H9 (cell line): ENCODE results near the gene PALM2AKAP2. TPM values are rescaled to one million over a fixed set of nuclear protein-coding genes. Genes with fewer than 3 reads are reported as not detected.

Experiments used
- DNase-seq: peaks from one replicate; pipeline ENCODE4 v3.0.0-alpha.2; 2017
- H2AFZ ChIP-seq: one replicate; pipeline ENCODE4 v1.6.1; 2013; ENCODE audit warnings: mild to moderate bottlenecking, low read length, control low read depth, moderate library complexity
- H2AK5ac ChIP-seq: 2 replicates; pipeline ENCODE4 v1.6.1; 2013; ENCODE audit warnings: low read length, control low read depth, mixed read lengths; ENCODE audit not compliant: insufficient read length
- H2BK120ac ChIP-seq: one replicate; pipeline ENCODE4 v1.6.1; 2013; ENCODE audit warnings: low read depth, mild to moderate bottlenecking, low read length, control low read depth, inconsistent platforms; ENCODE audit not compliant: poor library complexity, severe bottlenecking
- H2BK12ac ChIP-seq: 2 replicates; pipeline ENCODE4 v1.6.1; 2013; ENCODE audit warnings: low read length, control low read depth, mixed read lengths, low read depth; ENCODE audit not compliant: insufficient read length
- H2BK15ac ChIP-seq: 2 replicates; pipeline ENCODE4 v1.6.1; 2013; ENCODE audit warnings: low read depth, low read length, control low read depth
- H2BK20ac ChIP-seq: one replicate; pipeline ENCODE4 v1.6.1; 2013; ENCODE audit warnings: low read depth, mild to moderate bottlenecking, low read length, control low read depth, inconsistent platforms; ENCODE audit not compliant: poor library complexity, severe bottlenecking
- H2BK5ac ChIP-seq: 2 replicates; pipeline ENCODE4 v1.6.1; 2013; ENCODE audit warnings: low read length, control low read depth, mixed read lengths; ENCODE audit not compliant: insufficient read length
- H3K14ac ChIP-seq: 2 replicates; pipeline ENCODE4 v1.6.1; 2013; ENCODE audit warnings: low read length, control low read depth; ENCODE audit not compliant: insufficient read depth
- H3K18ac ChIP-seq: 2 replicates; pipeline ENCODE4 v1.6.1; 2013; ENCODE audit warnings: low read depth, mild to moderate bottlenecking, mixed read lengths, low read length, control low read depth; ENCODE audit not compliant: insufficient read length
- H3K23ac ChIP-seq: 2 replicates; pipeline ENCODE4 v1.6.1; 2013; ENCODE audit warnings: low read length, control low read depth, mixed read lengths, low read depth; ENCODE audit not compliant: insufficient read length
- H3K23me2 ChIP-seq: 2 replicates; pipeline ENCODE4 v1.6.1; 2013; ENCODE audit warnings: low read depth, mild to moderate bottlenecking, mixed read lengths, low read length, control low read depth; ENCODE audit not compliant: insufficient read length, poor library complexity, severe bottlenecking
- H3K27ac ChIP-seq: 2 replicates; pipeline ENCODE4 v1.5.1; 2013; ENCODE audit warnings: low read length, control low read depth, mixed read lengths, low read depth; ENCODE audit not compliant: insufficient read length
- H3K27me3 ChIP-seq: 2 replicates; pipeline ENCODE4 v1.6.1; 2013; ENCODE audit warnings: low read length, control low read depth, inconsistent platforms; ENCODE audit not compliant: insufficient read depth
- H3K4ac ChIP-seq: 2 replicates; pipeline ENCODE4 v1.6.1; 2013; ENCODE audit warnings: low read depth, mild to moderate bottlenecking, control low read depth, inconsistent platforms, low read length, moderate library complexity
- H3K4me1 ChIP-seq: 2 replicates; pipeline ENCODE4 v1.6.1; 2013; ENCODE audit warnings: low read length, control low read depth, inconsistent platforms; ENCODE audit not compliant: insufficient read depth
- H3K4me2 ChIP-seq: 2 replicates; pipeline ENCODE4 v1.6.1; 2013; ENCODE audit warnings: low read length, control low read depth, mixed read lengths; ENCODE audit not compliant: insufficient read length, insufficient read depth
- H3K56ac ChIP-seq: 2 replicates; pipeline ENCODE4 v1.6.1; 2013; ENCODE audit warnings: low read depth, mild to moderate bottlenecking, mixed read lengths, low read length, control low read depth; ENCODE audit not compliant: insufficient read length
- H3K79me1 ChIP-seq: 2 replicates; pipeline ENCODE4 v1.6.1; 2013; ENCODE audit warnings: low read depth, mild to moderate bottlenecking, moderate library complexity, low read length, control low read depth, inconsistent platforms; ENCODE audit not compliant: insufficient read depth, poor library complexity, severe bottlenecking
- H3K79me2 ChIP-seq: 2 replicates; pipeline ENCODE4 v1.6.1; 2013; ENCODE audit warnings: low read length, control low read depth, inconsistent platforms; ENCODE audit not compliant: insufficient read depth
- H3K9ac ChIP-seq: 2 replicates; pipeline ENCODE4 v1.6.1; 2013; ENCODE audit warnings: low read length, control low read depth, mixed read lengths; ENCODE audit not compliant: insufficient read length; ENCODE audit errors: extremely low read depth
- H3K9me3 ChIP-seq: one replicate; pipeline ENCODE4 v1.6.1; 2013; ENCODE audit warnings: low read depth, low read length, inconsistent platforms; ENCODE audit not compliant: control insufficient read depth
- H3T11ph ChIP-seq: one replicate; pipeline ENCODE4 v1.6.1; 2013; ENCODE audit warnings: mild to moderate bottlenecking, low read length, control low read depth, inconsistent platforms
- H4K20me1 ChIP-seq: one replicate; pipeline ENCODE4 v1.6.1; 2013; ENCODE audit not compliant: control insufficient read depth, insufficient read length, insufficient read depth
- H4K5ac ChIP-seq: 2 replicates; pipeline ENCODE4 v1.6.1; 2013; ENCODE audit warnings: low read depth, mild to moderate bottlenecking, mixed read lengths, low read length, control low read depth; ENCODE audit not compliant: insufficient read length
- H4K8ac ChIP-seq: replicated peaks from 2 replicates; pipeline ENCODE4 v1.6.1; 2013; ENCODE audit warnings: low read length, control low read depth, mixed read lengths, low read depth; ENCODE audit not compliant: insufficient read length
- H4K91ac ChIP-seq: 2 replicates; pipeline ENCODE4 v1.6.1; 2013; ENCODE audit warnings: low read depth, mild to moderate bottlenecking, moderate library complexity, mixed read lengths, low read length, control low read depth; ENCODE audit not compliant: insufficient read length
- H3K27ac Mint-ChIP-seq, 3 experiments: 2 replicates in 2 of 3; 3 replicates in 1 of 3; pipeline ENCODE4 v1.8.0; 2020 to 2021; ENCODE audit warnings: mixed read lengths in 3 of 3, mild to moderate bottlenecking in 1 of 3, moderate library complexity in 1 of 3
- H3K27me3 Mint-ChIP-seq: 2 replicates; pipeline ENCODE4 v1.8.0; 2021; ENCODE audit warnings: low read depth, mild to moderate bottlenecking, moderate library complexity, mixed read lengths
- H3K36me3 Mint-ChIP-seq, 3 experiments: 2 replicates in 2 of 3; 3 replicates in 1 of 3; pipeline ENCODE4 v1.8.0; 2020 to 2021; ENCODE audit warnings: low read depth in 3 of 3, mixed read lengths in 3 of 3; ENCODE audit not compliant: insufficient read depth in 1 of 3
- H3K4me1 Mint-ChIP-seq, 2 experiments: 2 replicates each; pipeline ENCODE4 v1.8.0; 2020; ENCODE audit warnings: mixed read lengths in 2 of 2
- H3K4me3 Mint-ChIP-seq, 2 experiments: 2 replicates in 1 of 2; 3 replicates in 1 of 2; pipeline ENCODE4 v1.8.0; 2020 to 2021; ENCODE audit warnings: mild to moderate bottlenecking in 2 of 2, mixed read lengths in 2 of 2, moderate library complexity in 1 of 2
- H3K9me3 Mint-ChIP-seq, 2 experiments: 2 replicates in 1 of 2; 3 replicates in 1 of 2; pipeline ENCODE4 v1.8.0; 2020; ENCODE audit warnings: mild to moderate bottlenecking in 2 of 2, mixed read lengths in 2 of 2, moderate library complexity in 1 of 2
- CTCF ChIP-seq: fragments of 200-600 bp; sonication (generic); conservative IDR thresholded peaks from 3 replicates; pipeline ENCODE4 v1.8.0; 2021; ENCODE audit warnings: antibody characterized with exemption, mild to moderate bottlenecking
- WGBS: extraction: QIAGEN DNeasy Blood & Tissue Kit; methylation state at CpG from one replicate; pipeline ENCODE4 v1.1.7; 2013; ENCODE audit warnings: missing lambda C conversion rate, low lambda C conversion rate, mixed read lengths; ENCODE audit not compliant: insufficient read length; ENCODE audit errors: extremely low coverage; 5-methylcytosine and 5-hydroxymethylcytosine counted together
- total RNA-seq: library from RNA; stranded (reverse); gene quantifications from 2 replicates; pipeline ENCODE4 v1.2.1, GENCODE V29; 2021

PALM2AKAP2 gene
- total RNA-seq, 1 experiment from 2014 or later, result 3.6 TPM

- Histone ChIP-seq H3K18ac (no peak overlapping the region), H2AFZ (no peak overlapping the region), H3K27ac (no peak overlapping the region), H3K9ac (no peak overlapping the region), H3K27me3 (no peaks in the 10 kb centered on the region), H4K20me1 (no peaks in the 10 kb centered on the region), H2BK120ac (no peak overlapping the region), H3T11ph (no peak overlapping the region), H4K5ac (no peak overlapping the region), H3K9me3 (no peaks in the 10 kb centered on the region), H2BK20ac (no peak overlapping the region), H3K4me1 (no peaks in the 10 kb centered on the region), H3K23me2 (no peaks in the 10 kb centered on the region), H2BK5ac (no peak overlapping the region), H4K8ac (no peak overlapping the region), H2AK5ac (no peak overlapping the region), H3K56ac (no peak overlapping the region), H3K14ac (no peak overlapping the region), H4K91ac (no peak overlapping the region), H3K79me2 (0 out of 2 replicates have a peak, but pooled peaks cover 3% of the 10 kb centered on the region), H3K4ac (no peak overlapping the region), H2BK15ac (no peak overlapping the region), H3K79me1 (no peaks in the 10 kb centered on the region), H2BK12ac (no peak overlapping the region), H3K23ac (no peak overlapping the region), H3K4me2 (no peak overlapping the region)
- Mint-ChIP-seq H3K4me3 (no peak overlapping the region), H3K27me3 (no peaks in the 10 kb centered on the region; the same call in 1 of the 2 replicates), H3K27ac (no peak overlapping the region), H3K36me3 (no peaks in the 10 kb centered on the region), H3K9me3 (no peaks in the 10 kb centered on the region), H3K4me1 (peaks cover 0 to 2% of the 10 kb centered on the region in 2 experiments; a peak in 1 of 4 replicates)
- no CpG with 5 or more reads among the region's 3 CpGs for WGBS
- no peak for DNase-seq
- no peak for TF ChIP-seq CTCF
These were observed 7.7 kb downstream of the PALM2AKAP2 start for GRCh38 chr9:109787735-109788134.
